HL-60 (cell line): ENCODE measurements around the gene CEP72.

Experiments
- DNase-seq, 2 experiments: peaks; one replicate each; pipeline ENCODE4 v3.0.0-alpha.2; 2010 to 2020; ENCODE audit warnings: low read depth in 1 of 2, low spot score in 1 of 2
- H3K27ac ChIP-seq: fragments of 250-450 bp; sonication (Bioruptor Pico); replicated peaks from 2 replicates; pipeline ENCODE4 v1.5.1; 2020; ENCODE audit warnings: mild to moderate bottlenecking, moderate library complexity
- H3K27me3 ChIP-seq: fragments of 250-450 bp; sonication (Bioruptor Pico); 2 replicates; pipeline ENCODE4 v1.5.1; 2021; ENCODE audit warnings: mild to moderate bottlenecking, moderate library complexity; ENCODE audit not compliant: insufficient read depth, poor library complexity, severe bottlenecking
- H3K4me3 ChIP-seq: replicated peaks from 2 replicates; pipeline ENCODE4 v1.5.1; 2011; ENCODE audit warnings: mild to moderate bottlenecking, control low read depth, low read length; ENCODE audit not compliant: insufficient read depth
- CTCF ChIP-seq: IDR thresholded peaks from one replicate; pipeline ENCODE4 v1.5.1; 2011; ENCODE audit warnings: low read length, control low read depth, inconsistent platforms; ENCODE audit not compliant: insufficient read depth
- GABPA ChIP-seq: IDR thresholded peaks from 2 replicates; pipeline ENCODE4 v1.6.1; 2012; ENCODE audit warnings: low read depth
- POLR2AphosphoS5 ChIP-seq: IDR thresholded peaks from 2 replicates; pipeline ENCODE4 v1.6.1; 2012; ENCODE audit warnings: low read depth
- REST ChIP-seq: IDR thresholded peaks from 2 replicates; pipeline ENCODE4 v1.6.1; 2012; ENCODE audit warnings: low read depth; ENCODE audit not compliant: insufficient replicate concordance
- SPI1 ChIP-seq: IDR thresholded peaks from 2 replicates; pipeline ENCODE4 v1.6.1; 2012; ENCODE audit warnings: low read depth, mild to moderate bottlenecking, borderline replicate concordance

The CEP72 gene

GRCh38 chr5:572398-573019 is 39.6 kb upstream of the CEP72 start:
- no peak for TF ChIP-seq POLR2AphosphoS5
- TF ChIP-seq CTCF, result no peak
- no peak for TF ChIP-seq SPI1
- no peak for TF ChIP-seq REST
- TF ChIP-seq GABPA, result no peak
- Histone ChIP-seq H3K4me3 (no peak overlapping the region), H3K27ac (no peak overlapping the region), H3K27me3 (no peaks in the 10 kb centered on the region)
- DNase-seq, result no peak

- Histone ChIP-seq H3K27me3 (no peaks in the 10 kb centered on the region), H3K4me3 (no peak overlapping the region), H3K27ac (no peak overlapping the region)
- TF ChIP-seq CTCF (no peak), GABPA (no peak), SPI1 (no peak), REST (no peak), POLR2AphosphoS5 (no peak)
- no peak for DNase-seq
Observed at GRCh38 chr5:573206-573605, 38.9 kb upstream of the CEP72 start.

GRCh38 chr5:573976-574375 is 38.2 kb upstream of the CEP72 start:
- TF ChIP-seq GABPA, result no peak
- TF ChIP-seq POLR2AphosphoS5, result no peak
- no peak overlapping the region for H3K4me3 ChIP-seq
- DNase-seq, result no peak
- H3K27ac ChIP-seq, result no peak overlapping the region
- no peaks in the 10 kb centered on the region for H3K27me3 ChIP-seq

GRCh38 chr5:574906-575305 is 37.2 kb upstream of the CEP72 start:
- TF ChIP-seq CTCF (no peak), POLR2AphosphoS5 (no peak), REST (no peak), SPI1 (no peak), GABPA (no peak)
- no peaks in the 10 kb centered on the region for H3K27me3 ChIP-seq

More at GRCh38 chr5:574906-575305, 37.2 kb upstream of the CEP72 start:
- no peak for DNase-seq
- no peak overlapping the region for H3K27ac ChIP-seq
- H3K4me3 ChIP-seq, result no peak overlapping the region
